Fibroblast of skin of left quadriceps (primary cell): ENCODE measurements around the gene CWF19L1.
A peak's percentile ranks its signal among the peaks of the same experiment; 100 is the strongest.

ENCODE experiments used
- DNase-seq, 2 experiments: peaks; one replicate each; pipeline ENCODE4 v3.0.0-alpha.2; 2013; ENCODE audit warnings: low read depth in 2 of 2

CWF19L1 gene

GRCh38 chr10:100253041-100253440 lies 14.4 kb downstream of the CWF19L1 start:
- no peak for DNase-seq

GRCh38 chr10:100248820-100249219 lies 18.6 kb downstream of the CWF19L1 start:
- DNase-seq, result no peak

- DNase-seq, result no peak
Measured at GRCh38 chr10:100245484-100246220, 21.8 kb downstream of the CWF19L1 start.

GRCh38 chr10:100239851-100240250 lies 27.6 kb downstream of the CWF19L1 start:
- no peak for DNase-seq

- no peak for DNase-seq
Measured at GRCh38 chr10:100238429-100238828, 29.0 kb downstream of the CWF19L1 start.

- peak in 1 of 2 experiments; percentile 7 for DNase-seq
Measured at GRCh38 chr10:100232101-100232500, 35.3 kb downstream of the CWF19L1 start.

GRCh38 chr10:100229819-100230422 lies 37.5 kb downstream of the CWF19L1 start:
- no peak for DNase-seq

- no peak for DNase-seq
Measured at GRCh38 chr10:100223879-100224278, 43.6 kb downstream of the CWF19L1 start.

GRCh38 chr10:100222529-100222928 lies 44.9 kb downstream of the CWF19L1 start:
- DNase-seq, result no peak

- DNase-seq, result no peak
Measured at GRCh38 chr10:100216006-100216405, 51.4 kb downstream of the CWF19L1 start.

- peak in 1 of 2 experiments; percentile 29 for DNase-seq
Measured at GRCh38 chr10:100209303-100209702, 58.1 kb downstream of the CWF19L1 start.

GRCh38 chr10:100208276-100208675 lies 59.2 kb downstream of the CWF19L1 start:
- DNase-seq, result no peak

- no peak for DNase-seq
Measured at GRCh38 chr10:100204370-100204769, 63.1 kb downstream of the CWF19L1 start.

GRCh38 chr10:100201549-100201948 lies 65.9 kb downstream of the CWF19L1 start:
- DNase-seq, result no peak

- no peak for DNase-seq
Measured at GRCh38 chr10:100194711-100195110, 72.7 kb downstream of the CWF19L1 start.

GRCh38 chr10:100192350-100192749 lies 75.1 kb downstream of the CWF19L1 start:
- no peak for DNase-seq

GRCh38 chr10:100186253-100187212 lies 80.9 kb downstream of the CWF19L1 start:
- DNase-seq, result peak; percentile 9 to 14

- DNase-seq, result peak; percentile 82 to 83
Measured at GRCh38 chr10:100185364-100186252, 81.8 kb downstream of the CWF19L1 start, which contains the start of gene ERLIN1. Gene ERLIN1, minus strand, starts transcription at chr10:100186029. Its CDS starts 403 bp downstream, at chr10:100185626.

- DNase-seq, result no peak
Measured at GRCh38 chr10:100184840-100185239, 82.6 kb downstream of the CWF19L1 start.

GRCh38 chr10:100184426-100184825 lies 83.0 kb downstream of the CWF19L1 start:
- DNase-seq, result no peak

- DNase-seq, result no peak
Measured at GRCh38 chr10:100183481-100183880, 84.0 kb downstream of the CWF19L1 start.
